IMR-90 (cell line): Measurements from ENCODE around the gene KRTAP12-4. TPM values are rescaled to one million over a fixed set of nuclear protein-coding genes. Genes with fewer than 3 reads are reported as not detected.

Experiments
- CTCF ChIP-seq: conservative IDR thresholded peaks from 2 replicates; pipeline ENCODE4 v1.5.1; 2012; ENCODE audit warnings: mild to moderate bottlenecking, low read depth, low read length, improper control_type of control experiment
- RAD21 ChIP-seq: IDR thresholded peaks from 2 replicates; pipeline ENCODE4 v1.6.1; 2012; ENCODE audit warnings: low read length, improper control_type of control experiment
- polyA plus RNA-seq, 3 experiments: library from polyadenylated mRNA; depleted of rRNA; stranded (reverse); fragments of >200 nt; gene quantifications; 2 replicates each; pipeline ENCODE4 v1.2.3, GENCODE V29; 2012; ENCODE audit warnings: low replicate concordance in 1 of 3
- total RNA-seq: library from RNA; depleted of rRNA; stranded (reverse); fragments of >200 nt; gene quantifications from 2 replicates; pipeline ENCODE4 v1.2.3, GENCODE V29; 2012

The KRTAP12-4 gene
- total and polyA plus RNA-seq, 2 of the 4 experiments (the other 2 are of a cell fraction) = not detected

- TF ChIP-seq CTCF (no peak), RAD21 (no peak)
These were observed at the start of gene KRTAP12-4 (continued) for GRCh38 chr21:44654576-44655175.
